Skeletal muscle tissue (tissue), 4 donors: ENCODE measurements around the gene PTCSC3. TPM values are rescaled to one million over a fixed set of nuclear protein-coding genes. Genes with fewer than 3 reads are reported as not detected.
"Not testable (repeated sequence)": the region's sequence is repeated elsewhere in the genome, so short reads cannot be mapped to it uniquely, and the experiment has no call there.

Experiments used
- H3K27ac ChIP-seq: one replicate; pipeline ENCODE4 v1.7.0; 2013; ENCODE audit warnings: mild to moderate bottlenecking, low read depth, low read length, inconsistent platforms
- H3K27me3 ChIP-seq, 3 donors: one replicate each; pipeline ENCODE4 v1.7.0; 2013; ENCODE audit warnings: low read length in 3 of 3; ENCODE audit not compliant: control insufficient read depth in 3 of 3, insufficient read depth in 3 of 3
- H3K36me3 ChIP-seq, 3 donors: one replicate each; pipeline ENCODE4 v1.7.0; 2013; ENCODE audit warnings: low read length in 3 of 3; ENCODE audit not compliant: control insufficient read depth in 3 of 3, insufficient read depth in 3 of 3
- H3K4me1 ChIP-seq, 3 donors: one replicate each; pipeline ENCODE4 v1.7.0; 2013; ENCODE audit warnings: low read length in 3 of 3, mild to moderate bottlenecking in 3 of 3; ENCODE audit not compliant: control insufficient read depth in 3 of 3, insufficient read depth in 3 of 3
- H3K4me3 ChIP-seq, 3 donors: one replicate each; pipeline ENCODE4 v1.7.0; 2013; ENCODE audit warnings: low read length in 3 of 3
- H3K9ac ChIP-seq, 3 donors: one replicate each; pipeline ENCODE4 v1.7.0; 2013; ENCODE audit warnings: low read length in 3 of 3, mild to moderate bottlenecking in 3 of 3, moderate library complexity in 2 of 3, low read depth in 1 of 3
- H3K9me3 ChIP-seq, 3 donors: one replicate each; pipeline ENCODE4 v1.7.0; 2013; ENCODE audit warnings: low read length in 3 of 3; ENCODE audit not compliant: control insufficient read depth in 3 of 3
- total RNA-seq: library from RNA; depleted of rRNA; stranded (reverse); fragments of >200 nt; gene quantifications from one replicate; pipeline ENCODE4 v1.2.3, GENCODE V29; 2014
- donor health status: Osteomylitis.

The PTCSC3 gene
- total RNA-seq, 1 donor from 2014 or later, result not detected

GRCh38 chr14:36134038-36134437 lies 42.5 kb downstream of the PTCSC3 start:
- Histone ChIP-seq H3K36me3 (no peaks in the 10 kb centered on the region), H3K27me3 (no peaks in the 10 kb centered on the region), H3K4me1 (no peaks in the 10 kb centered on the region), H3K4me3 (no peak overlapping the region), H3K9me3 (no peaks in the 10 kb centered on the region), H3K27ac (no peak overlapping the region), H3K9ac (no peak overlapping the region)

- Histone ChIP-seq H3K27ac (no peak overlapping the region), H3K4me1 (no peaks in the 10 kb centered on the region), H3K36me3 (no peaks in the 10 kb centered on the region), H3K4me3 (no peak overlapping the region), H3K27me3 (no peaks in the 10 kb centered on the region), H3K9ac (no peak overlapping the region), H3K9me3 (no peaks in the 10 kb centered on the region)
Measured at GRCh38 chr14:36132826-36133225, 43.7 kb downstream of the PTCSC3 start.

- H3K27me3 ChIP-seq, result no peaks in the 10 kb centered on the region
- H3K9ac ChIP-seq, result no peak overlapping the region
- no peaks in the 10 kb centered on the region for H3K36me3 ChIP-seq
- no peaks in the 10 kb centered on the region for H3K4me1 ChIP-seq
- no peak overlapping the region for H3K27ac ChIP-seq
- H3K9me3 ChIP-seq, result no peaks in the 10 kb centered on the region
- H3K4me3 ChIP-seq, result no peak overlapping the region
Measured at GRCh38 chr14:36130186-36130585, 46.3 kb downstream of the PTCSC3 start.

GRCh38 chr14:36129181-36129580 lies 47.3 kb downstream of the PTCSC3 start:
- Histone ChIP-seq H3K4me1 (no peaks in the 10 kb centered on the region), H3K4me3 (no peak overlapping the region), H3K36me3 (no peaks in the 10 kb centered on the region), H3K9ac (no peak overlapping the region), H3K9me3 (no peaks in the 10 kb centered on the region), H3K27ac (no peak overlapping the region), H3K27me3 (no peaks in the 10 kb centered on the region)

GRCh38 chr14:36113341-36113740 lies 63.2 kb downstream of the PTCSC3 start:
- Histone ChIP-seq H3K27me3 (no peaks in the 10 kb centered on the region), H3K27ac (no peak overlapping the region), H3K4me3 (no peak overlapping the region), H3K9me3 (no peaks in the 10 kb centered on the region), H3K4me1 (no peaks in the 10 kb centered on the region), H3K9ac (no peak overlapping the region), H3K36me3 (no peaks in the 10 kb centered on the region)

- H3K4me3 ChIP-seq, result no peak overlapping the region
- no peaks in the 10 kb centered on the region for H3K4me1 ChIP-seq
- no peak overlapping the region for H3K9ac ChIP-seq
- no peak overlapping the region for H3K27ac ChIP-seq
- no peaks in the 10 kb centered on the region for H3K9me3 ChIP-seq
- H3K27me3 ChIP-seq, result no peaks in the 10 kb centered on the region
- H3K36me3 ChIP-seq, result no peaks in the 10 kb centered on the region
Measured at GRCh38 chr14:36111822-36112583, 64.5 kb downstream of the PTCSC3 start.

GRCh38 chr14:36105401-36105800 lies 71.1 kb downstream of the PTCSC3 start:
- H3K4me1 ChIP-seq, result no peaks in the 10 kb centered on the region
- no peaks in the 10 kb centered on the region for H3K9me3 ChIP-seq
- H3K9ac ChIP-seq, result no peak overlapping the region
- H3K4me3 ChIP-seq, result no peak overlapping the region
- no peaks in the 10 kb centered on the region for H3K36me3 ChIP-seq
- H3K27me3 ChIP-seq, result no peaks in the 10 kb centered on the region
- H3K27ac ChIP-seq, result no peak overlapping the region

- not testable (repeated sequence) for H3K9me3 ChIP-seq, H3K4me1 ChIP-seq, H3K4me3 ChIP-seq, H3K9ac ChIP-seq, H3K27ac ChIP-seq, H3K27me3 ChIP-seq, H3K36me3 ChIP-seq
Measured at GRCh38 chr14:36104258-36104657, 72.3 kb downstream of the PTCSC3 start.

- H3K4me1 ChIP-seq, result no peaks in the 10 kb centered on the region
- H3K9me3 ChIP-seq, result no peaks in the 10 kb centered on the region
- no peaks in the 10 kb centered on the region for H3K36me3 ChIP-seq
- H3K27me3 ChIP-seq, result no peaks in the 10 kb centered on the region
- H3K27ac ChIP-seq, result no peak overlapping the region
- no peak overlapping the region for H3K4me3 ChIP-seq
- no peak overlapping the region for H3K9ac ChIP-seq
Measured at GRCh38 chr14:36099619-36100018, 76.9 kb downstream of the PTCSC3 start.

- Histone ChIP-seq H3K36me3 (no peaks in the 10 kb centered on the region), H3K9me3 (no peaks in the 10 kb centered on the region), H3K4me1 (no peaks in the 10 kb centered on the region), H3K4me3 (no peak overlapping the region), H3K27me3 (no peaks in the 10 kb centered on the region), H3K27ac (no peak overlapping the region), H3K9ac (no peak overlapping the region)
Measured at GRCh38 chr14:36097356-36097755, 79.2 kb downstream of the PTCSC3 start.
